ENCODE data around the gene OGDH.

DNA sequence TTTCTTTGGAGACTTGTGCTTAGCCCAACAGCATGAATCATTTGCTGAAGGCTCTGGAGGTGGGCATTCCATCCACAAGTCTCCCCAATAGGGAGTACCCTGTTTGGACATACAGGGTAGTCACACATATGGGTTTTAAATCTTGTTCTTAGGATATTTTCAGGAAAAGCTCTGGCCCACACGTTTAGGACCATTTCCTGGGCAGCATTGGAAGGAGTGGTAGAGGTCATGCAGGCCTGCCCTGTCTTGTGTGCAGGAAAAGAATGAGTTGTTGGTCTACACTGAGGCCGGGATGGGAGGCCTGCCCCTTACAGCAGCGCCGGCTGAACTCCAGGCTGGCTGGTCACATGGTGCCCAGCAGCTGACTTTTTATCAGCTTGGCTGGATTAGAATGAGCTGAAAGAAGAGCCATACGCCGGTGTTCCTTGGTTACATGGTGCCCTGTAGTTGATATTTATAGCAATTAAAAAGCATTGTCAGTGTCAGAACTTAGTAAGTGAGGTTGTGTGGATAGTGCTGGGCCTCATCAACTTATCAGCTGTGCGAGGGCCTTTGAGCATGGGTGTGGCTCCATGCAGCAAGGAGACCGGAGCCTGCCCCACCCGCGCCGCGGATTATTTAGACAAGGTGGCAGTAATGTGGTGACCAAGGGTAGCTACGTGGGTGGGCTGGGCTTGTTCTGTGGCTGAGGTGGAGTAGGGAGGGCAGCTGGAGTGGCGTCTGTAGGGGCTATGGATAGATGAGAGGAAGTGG lies 28.6 kb downstream of the OGDH start:
- no peak for TF ChIP-seq GABPA (IDR thresholded peaks at IDR 0.05; ENCODE audit: low read depth, low read length)
- TF ChIP-seq GABPA (CRISPR knock-in tag; IDR thresholded peaks at IDR 0.05; ENCODE audit: low read depth) = no peak
- TF ChIP-seq KAT2B (IDR thresholded peaks at IDR 0.05; ENCODE audit: borderline replicate concordance, low read depth, low read length) = no peak
- TF ChIP-seq HNRNPUL1 (IDR thresholded peaks at IDR 0.05; ENCODE audit: low read depth, low read length) = no peak
- TF ChIP-seq, protein P1, sequence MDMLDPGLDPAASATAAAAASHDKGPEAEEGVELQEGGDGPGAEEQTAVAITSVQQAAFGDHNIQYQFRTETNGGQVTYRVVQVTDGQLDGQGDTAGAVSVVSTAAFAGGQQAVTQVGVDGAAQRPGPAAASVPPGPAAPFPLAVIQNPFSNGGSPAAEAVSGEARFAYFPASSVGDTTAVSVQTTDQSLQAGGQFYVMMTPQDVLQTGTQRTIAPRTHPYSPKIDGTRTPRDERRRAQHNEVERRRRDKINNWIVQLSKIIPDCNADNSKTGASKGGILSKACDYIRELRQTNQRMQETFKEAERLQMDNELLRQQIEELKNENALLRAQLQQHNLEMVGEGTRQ (IDR thresholded peaks at IDR 0.05; ENCODE audit: low read depth, low read length) = no peak
- TF ChIP-seq, protein P1 (CRISPR knock-in tag; IDR thresholded peaks at IDR 0.05; ENCODE audit: borderline replicate concordance) = no peak
- no peak for TF ChIP-seq PAX8 (CRISPR knock-in tag; IDR thresholded peaks at IDR 0.05; ENCODE audit: borderline replicate concordance)
- no peak for TF ChIP-seq ZNF121 (CRISPR knock-in tag; IDR thresholded peaks at IDR 0.05)
- TF ChIP-seq ZNF331 (CRISPR knock-in tag; IDR thresholded peaks at IDR 0.05) = no peak
- TF ChIP-seq, protein P2, sequence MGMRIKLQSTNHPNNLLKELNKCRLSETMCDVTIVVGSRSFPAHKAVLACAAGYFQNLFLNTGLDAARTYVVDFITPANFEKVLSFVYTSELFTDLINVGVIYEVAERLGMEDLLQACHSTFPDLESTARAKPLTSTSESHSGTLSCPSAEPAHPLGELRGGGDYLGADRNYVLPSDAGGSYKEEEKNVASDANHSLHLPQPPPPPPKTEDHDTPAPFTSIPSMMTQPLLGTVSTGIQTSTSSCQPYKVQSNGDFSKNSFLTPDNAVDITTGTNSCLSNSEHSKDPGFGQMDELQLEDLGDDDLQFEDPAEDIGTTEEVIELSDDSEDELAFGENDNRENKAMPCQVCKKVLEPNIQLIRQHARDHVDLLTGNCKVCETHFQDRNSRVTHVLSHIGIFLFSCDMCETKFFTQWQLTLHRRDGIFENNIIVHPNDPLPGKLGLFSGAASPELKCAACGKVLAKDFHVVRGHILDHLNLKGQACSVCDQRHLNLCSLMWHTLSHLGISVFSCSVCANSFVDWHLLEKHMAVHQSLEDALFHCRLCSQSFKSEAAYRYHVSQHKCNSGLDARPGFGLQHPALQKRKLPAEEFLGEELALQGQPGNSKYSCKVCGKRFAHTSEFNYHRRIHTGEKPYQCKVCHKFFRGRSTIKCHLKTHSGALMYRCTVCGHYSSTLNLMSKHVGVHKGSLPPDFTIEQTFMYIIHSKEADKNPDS (CRISPR knock-in tag; IDR thresholded peaks at IDR 0.05) = no peak
- no peak for TF ChIP-seq SMARCE1 (IDR thresholded peaks at IDR 0.05; ENCODE audit: borderline replicate concordance)
